ENCODE results near the gene GPR68. TPM values are rescaled to one million over a fixed set of nuclear protein-coding genes. Genes with fewer than 3 reads are reported as not detected.

Gene GPR68
- total and polyA plus RNA-seq, 2 of the 4 experiments (the other 2 are of a cell fraction) = 0.72 to 0.94 TPM

DNA sequence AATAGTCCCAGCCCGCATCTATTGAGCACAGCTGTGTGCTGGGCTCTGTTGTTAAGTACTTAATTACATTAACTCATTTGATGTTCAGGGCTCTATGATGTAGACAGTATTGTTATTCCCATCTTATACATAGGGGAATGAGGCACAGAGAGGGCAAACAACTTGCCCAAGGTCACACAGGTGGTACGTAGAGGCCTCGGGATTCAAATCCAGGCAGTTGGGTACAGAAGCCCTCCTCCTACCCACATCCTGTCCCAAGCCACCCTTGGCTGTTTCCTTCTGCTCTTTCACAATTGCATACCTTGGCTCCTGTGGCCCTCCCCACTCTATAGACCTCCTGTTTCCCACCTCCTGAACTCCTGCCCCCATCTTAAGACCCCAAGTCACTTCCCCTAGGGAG, 10.0 kb upstream of the GPR68 start:
- Histone ChIP-seq H2BK5ac (ENCODE audit: low read depth, low read length, poor library complexity, severe bottlenecking) (no peak overlapping the region), H3K4me3 (ENCODE audit: insufficient read depth, low read depth, low read length) (no peak overlapping the region), H3K27ac (ENCODE audit: insufficient read depth, low read length) (no peak overlapping the region), H4K20me1 (ENCODE audit: insufficient read depth, low read length) (no peaks in the 10 kb centered on the region), H3K9me3 (ENCODE audit: control insufficient read depth, insufficient read depth, low read length) (no peaks in the 10 kb centered on the region), H3K9ac (ENCODE audit: low read depth, low read length) (no peak overlapping the region), H3K9me1 (ENCODE audit: insufficient read depth, low read length) (0 out of 2 replicates have a peak, but pooled peaks cover 5% of the 10 kb centered on the region), H2BK15ac (ENCODE audit: low read depth, low read length) (no peak overlapping the region), H2AK5ac (ENCODE audit: low read depth, low read length) (no peak overlapping the region), H3K4ac (ENCODE audit: low read depth, low read length) (no peak overlapping the region), H3K56ac (ENCODE audit: extremely low read depth, insufficient read depth, low read length) (no peak overlapping the region), H3K36me3 (ENCODE audit: control insufficient read depth, insufficient read depth, low read length) (no peaks in the 10 kb centered on the region), H3K4me2 (ENCODE audit: low read depth, low read length) (no peak overlapping the region), H3K4me1 (ENCODE audit: control insufficient read depth, insufficient read depth, low read length) (peaks cover 2% of the 10 kb centered on the region; the same call in 1 of the 2 replicates), H3K23ac (ENCODE audit: low read depth, low read length) (no peak overlapping the region), H4K8ac (ENCODE audit: low read depth in 2 of 2, low read length in 2 of 2) (no peak overlapping the region), H2AK9ac (replicated peaks; ENCODE audit: low read depth, low read length, poor library complexity) (no peak overlapping the region), H4K91ac (ENCODE audit: insufficient read depth, low read depth, low read length) (no peak overlapping the region), H3K14ac (replicated peaks; ENCODE audit: low read depth, low read length) (no peak overlapping the region), H2AFZ (replicated peaks; ENCODE audit: low read length, poor library complexity) (peak overlapping the region; percentile 33), H2BK20ac (ENCODE audit: low read depth, low read length) (no peak overlapping the region), H2BK120ac (ENCODE audit: low read depth, low read length) (no peak overlapping the region), H4K5ac (ENCODE audit: low read depth, low read length) (no peak overlapping the region), H3K18ac (ENCODE audit: low read depth, low read length) (no peak overlapping the region), H3K27me3 (ENCODE audit: control insufficient read depth, insufficient read depth, low read length) (peaks cover 23% of the 10 kb centered on the region; the same call in 1 of the 2 replicates), H3K79me1 (ENCODE audit: low read depth in 1 of 2, low read length in 2 of 2) (no peaks in the 10 kb centered on the region)
- BruUV-seq (replicated peaks) = no TSS peak
- ChIA-PET POLR2A (ENCODE audit: unreplicated experiment) (no interaction called here), CTCF (no interaction called here)
- intact Hi-C loops (cut with micrococcal nuclease) (no loop called here), in situ Hi-C loops (cut with MboI; ENCODE audit: low sequenced_read_pairs) (no loop called here), dilution Hi-C loops (cut with HindIII; ENCODE audit: low sequenced_read_pairs, unreplicated experiment) (no loop called here)
- no CpG with 5 or more reads among the region's 3 CpGs for WGBS, 2 experiments (ENCODE audit: extremely low coverage in 2 of 2, insufficient read length in 1 of 2)
- DNase-seq (no peak), ATAC-seq (ENCODE audit: low read depth) (no peak)
- no peak for TF ChIP-seq POLR2A (IDR thresholded peaks at IDR 0.05; ENCODE audit: low read depth, low read length)
- no peak for TF ChIP-seq BHLHE40 (IDR thresholded peaks at IDR 0.05; ENCODE audit: low read depth, low read length)

Data from IMR-90 (cell line).